HG02938 (cell line): ENCODE results near the gene NLRX1.
A peak's percentile ranks its signal among the peaks of the same experiment; 100 is the strongest.
"Not testable (repeated sequence)": the region's sequence is repeated elsewhere in the genome, so short reads cannot be mapped to it uniquely, and the experiment has no call there.

Experiments used
- ATAC-seq: cut with Tn5 transposase; IDR thresholded peaks from one replicate; pipeline ENCODE4 v1.9.1; 2021; ENCODE audit warnings: mild to moderate bottlenecking, moderate library complexity; ENCODE audit not compliant: unreplicated experiment

NLRX1 gene

GRCh38 chr11:119206511-119207414 is 38.2 kb downstream of the NLRX1 start:
- ATAC-seq = peak; percentile 18

- no peak for ATAC-seq
Observed at GRCh38 chr11:119207415-119207960, 39.0 kb downstream of the NLRX1 start.

- no peak for ATAC-seq
Observed at GRCh38 chr11:119209186-119209585, 40.7 kb downstream of the NLRX1 start.

- no peak for ATAC-seq
Observed at GRCh38 chr11:119210050-119210449, 41.5 kb downstream of the NLRX1 start.

- ATAC-seq = no peak
Observed at GRCh38 chr11:119218141-119218878, 49.8 kb downstream of the NLRX1 start.

- ATAC-seq = no peak
Observed at GRCh38 chr11:119222308-119222707, 53.8 kb downstream of the NLRX1 start.

- no peak for ATAC-seq
Observed at GRCh38 chr11:119222891-119223290, 54.4 kb downstream of the NLRX1 start.

GRCh38 chr11:119223856-119224255 is 55.3 kb downstream of the NLRX1 start:
- ATAC-seq = no peak

GRCh38 chr11:119228535-119229287 is 60.2 kb downstream of the NLRX1 start:
- not testable (repeated sequence) for ATAC-seq

- no peak for ATAC-seq
Observed at GRCh38 chr11:119229288-119229672, 60.8 kb downstream of the NLRX1 start.

- no peak for ATAC-seq
Observed at GRCh38 chr11:119229741-119230140, 61.2 kb downstream of the NLRX1 start.
